IPS-20b (cell line): ENCODE measurements around the gene TBL2.

Source experiments
- H3K27ac ChIP-seq: one replicate; pipeline ENCODE4 v1.5.1; 2013; ENCODE audit warnings: low read length
- H3K27me3 ChIP-seq: 2 replicates; pipeline ENCODE4 v1.6.1; 2013; ENCODE audit warnings: mild to moderate bottlenecking, low read length, inconsistent platforms; ENCODE audit not compliant: insufficient read depth
- H3K36me3 ChIP-seq: 2 replicates; pipeline ENCODE4 v1.6.1; 2013; ENCODE audit warnings: low read depth, mild to moderate bottlenecking, inconsistent platforms, low read length, moderate library complexity; ENCODE audit not compliant: insufficient read depth
- H3K4me1 ChIP-seq: 2 replicates; pipeline ENCODE4 v1.6.1; 2013; ENCODE audit warnings: mild to moderate bottlenecking, control low read depth, inconsistent platforms, low read length, moderate library complexity; ENCODE audit not compliant: insufficient read depth
- H3K4me3 ChIP-seq: 2 replicates; pipeline ENCODE4 v1.5.1; 2013; ENCODE audit warnings: mild to moderate bottlenecking, low read length, inconsistent platforms
- H3K9ac ChIP-seq: 2 replicates; pipeline ENCODE4 v1.6.1; 2013; ENCODE audit warnings: low read depth, mild to moderate bottlenecking, inconsistent platforms, low read length, moderate library complexity
- H3K9me3 ChIP-seq: 2 replicates; pipeline ENCODE4 v1.6.1; 2013; ENCODE audit warnings: mild to moderate bottlenecking, low read depth, low read length, inconsistent platforms; ENCODE audit not compliant: insufficient read depth

The TBL2 gene

GRCh38 chr7:73602721-73603651 lies 24.6 kb upstream of the TBL2 start:
- Histone ChIP-seq H3K9me3 (no peaks in the 10 kb centered on the region), H3K4me3 (no peak overlapping the region), H3K4me1 (no peaks in the 10 kb centered on the region), H3K9ac (no peak overlapping the region), H3K36me3 (no peaks in the 10 kb centered on the region), H3K27ac (no peak overlapping the region), H3K27me3 (peaks cover 22% of the 10 kb centered on the region)

- Histone ChIP-seq H3K4me1 (no peaks in the 10 kb centered on the region), H3K4me3 (no peak overlapping the region), H3K27me3 (peaks cover 26% of the 10 kb centered on the region), H3K9ac (no peak overlapping the region), H3K36me3 (no peaks in the 10 kb centered on the region), H3K27ac (no peak overlapping the region), H3K9me3 (no peaks in the 10 kb centered on the region)
Measured at GRCh38 chr7:73599916-73600315, 21.5 kb upstream of the TBL2 start.

GRCh38 chr7:73599151-73599882 lies 20.9 kb upstream of the TBL2 start:
- H3K27me3 ChIP-seq: peaks cover 26% of the 10 kb centered on the region
- H3K4me3 ChIP-seq: no peak overlapping the region
- H3K36me3 ChIP-seq: no peaks in the 10 kb centered on the region
- H3K9ac ChIP-seq: no peak overlapping the region
- no peak overlapping the region for H3K27ac ChIP-seq
- no peaks in the 10 kb centered on the region for H3K4me1 ChIP-seq
- no peaks in the 10 kb centered on the region for H3K9me3 ChIP-seq

GRCh38 chr7:73597978-73598782 lies 19.8 kb upstream of the TBL2 start:
- Histone ChIP-seq H3K27ac (no peak overlapping the region), H3K27me3 (peaks cover 26% of the 10 kb centered on the region), H3K9ac (no peak overlapping the region), H3K36me3 (no peaks in the 10 kb centered on the region), H3K9me3 (no peaks in the 10 kb centered on the region), H3K4me1 (no peaks in the 10 kb centered on the region), H3K4me3 (no peak overlapping the region)

GRCh38 chr7:73596191-73597065 lies 18.0 kb upstream of the TBL2 start:
- peaks cover 25% of the 10 kb centered on the region for H3K27me3 ChIP-seq
- H3K4me3 ChIP-seq: no peak overlapping the region
- no peak overlapping the region for H3K27ac ChIP-seq
- no peak overlapping the region for H3K9ac ChIP-seq
- H3K36me3 ChIP-seq: no peaks in the 10 kb centered on the region
- H3K4me1 ChIP-seq: no peaks in the 10 kb centered on the region
- no peaks in the 10 kb centered on the region for H3K9me3 ChIP-seq

- Histone ChIP-seq H3K4me1 (no peaks in the 10 kb centered on the region), H3K27me3 (peaks cover 18% of the 10 kb centered on the region), H3K36me3 (no peaks in the 10 kb centered on the region), H3K9ac (no peak overlapping the region), H3K27ac (no peak overlapping the region), H3K9me3 (no peaks in the 10 kb centered on the region), H3K4me3 (no peak overlapping the region)
Measured at GRCh38 chr7:73595358-73595757, 17.0 kb upstream of the TBL2 start.

- no peak overlapping the region for H3K4me3 ChIP-seq
- H3K9me3 ChIP-seq: no peaks in the 10 kb centered on the region
- no peak overlapping the region for H3K9ac ChIP-seq
- no peak overlapping the region for H3K27ac ChIP-seq
- no peaks in the 10 kb centered on the region for H3K36me3 ChIP-seq
- H3K27me3 ChIP-seq: peaks cover 9% of the 10 kb centered on the region
- no peaks in the 10 kb centered on the region for H3K4me1 ChIP-seq
Measured at GRCh38 chr7:73593207-73594045, 15.0 kb upstream of the TBL2 start.

GRCh38 chr7:73586911-73587310 lies 8.5 kb upstream of the TBL2 start:
- Histone ChIP-seq H3K4me1 (no peaks in the 10 kb centered on the region), H3K9ac (no peak overlapping the region), H3K27me3 (peaks cover 57% of the 10 kb centered on the region), H3K27ac (no peak overlapping the region), H3K4me3 (no peak overlapping the region), H3K9me3 (no peaks in the 10 kb centered on the region), H3K36me3 (no peaks in the 10 kb centered on the region)

GRCh38 chr7:73585196-73585595 lies 6.8 kb upstream of the TBL2 start:
- H3K4me1 ChIP-seq: no peaks in the 10 kb centered on the region
- no peak overlapping the region for H3K27ac ChIP-seq
- H3K36me3 ChIP-seq: no peaks in the 10 kb centered on the region
- no peak overlapping the region for H3K9ac ChIP-seq
- no peak overlapping the region for H3K4me3 ChIP-seq
- peaks cover 68% of the 10 kb centered on the region for H3K27me3 ChIP-seq
- H3K9me3 ChIP-seq: no peaks in the 10 kb centered on the region

GRCh38 chr7:73582664-73583202 lies 4.4 kb upstream of the TBL2 start:
- Histone ChIP-seq H3K4me1 (peaks cover under 1% of the 10 kb centered on the region; the same call in 1 of the 2 replicates), H3K9ac (no peak overlapping the region), H3K27ac (no peak overlapping the region), H3K9me3 (no peaks in the 10 kb centered on the region), H3K36me3 (no peaks in the 10 kb centered on the region), H3K27me3 (peaks cover 68% of the 10 kb centered on the region), H3K4me3 (no peak overlapping the region)
